Non-pigmented ciliary epithelial cell (primary cell): ENCODE data around the gene CCR7.

Experiments used
- DNase-seq: peaks from one replicate; pipeline ENCODE4 v3.0.0-alpha.2; 2010; ENCODE audit warnings: low read depth

The CCR7 gene

DNA sequence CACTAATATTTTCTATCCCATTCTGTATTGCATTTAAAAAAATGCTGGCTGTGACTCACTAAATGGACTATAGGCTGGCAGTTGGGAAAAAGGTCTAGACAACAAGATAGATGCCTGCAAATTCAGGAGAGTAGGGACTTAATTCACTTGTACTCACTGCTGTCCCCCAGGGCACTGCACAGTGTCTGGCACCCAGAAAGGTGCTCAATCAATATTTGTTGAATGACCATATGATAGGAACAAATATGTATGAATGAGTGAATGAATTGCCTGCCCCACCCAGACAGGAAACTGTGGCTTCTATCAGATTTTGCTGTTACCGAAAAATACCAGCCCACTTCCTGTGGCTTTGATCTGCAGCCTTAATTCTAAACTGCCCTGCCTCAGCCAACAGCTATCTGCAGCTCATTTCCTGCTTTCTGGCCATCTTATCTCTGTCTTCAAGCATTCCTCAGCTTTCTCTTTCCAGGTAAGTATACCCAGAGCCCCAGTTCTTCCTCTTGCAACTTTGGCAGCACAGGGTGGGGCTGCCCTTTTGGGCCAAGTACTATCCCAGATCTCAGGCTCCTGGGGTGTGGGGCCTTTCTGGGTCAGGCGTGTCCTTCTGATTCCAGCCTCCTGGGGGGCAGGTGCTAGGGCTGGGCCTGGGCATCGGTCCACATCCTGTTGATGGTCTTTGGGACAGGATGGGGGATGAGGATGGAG is 48.5 kb downstream of the CCR7 start:
- DNase-seq: no peak

DNA sequence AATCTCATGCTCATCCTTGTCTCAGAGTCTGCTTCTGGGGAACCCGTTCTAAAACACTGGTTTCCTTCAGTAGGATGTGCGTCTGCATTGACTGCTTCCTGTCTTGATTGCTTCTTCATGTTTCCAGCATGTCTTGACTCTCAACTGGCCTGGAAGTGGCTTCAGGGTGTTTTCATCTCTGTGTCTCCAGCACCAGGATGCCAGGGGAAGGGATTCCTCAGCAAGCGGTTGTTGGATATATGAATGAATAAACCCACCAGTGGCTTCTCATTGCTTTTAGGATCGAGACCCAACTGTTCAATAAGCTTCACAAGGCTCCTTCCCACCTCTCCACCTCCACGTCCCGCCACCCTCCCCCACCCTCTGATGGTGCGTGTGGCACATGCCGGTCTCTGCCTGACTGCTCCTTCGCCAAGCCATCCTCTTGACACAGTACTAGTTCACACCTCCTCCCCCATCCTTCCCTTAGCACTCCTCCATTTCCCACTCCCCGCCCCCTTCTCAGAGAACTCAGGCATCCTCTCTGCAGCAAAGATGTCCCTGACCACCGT is 49.7 kb downstream of the CCR7 start:
- DNase-seq: no peak

DNA sequence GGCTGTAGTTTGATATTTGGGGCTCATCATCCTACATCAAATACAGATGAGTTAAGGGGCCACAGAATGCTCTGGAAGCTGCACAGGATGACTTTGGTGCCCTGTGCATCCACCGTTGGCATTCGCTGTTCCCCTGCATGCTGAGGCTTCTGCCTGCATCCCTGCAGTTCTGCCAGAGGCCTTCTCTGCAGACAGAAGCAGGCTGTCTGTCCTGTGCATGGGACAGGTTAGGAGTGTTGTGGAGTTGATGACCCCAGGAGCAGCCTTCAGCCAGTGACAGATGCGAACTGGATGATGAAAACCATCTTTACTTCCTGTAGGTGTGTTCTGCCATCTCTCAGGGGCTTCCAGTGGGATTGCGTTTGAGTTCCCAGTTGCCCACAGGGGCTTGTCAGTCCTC is 50.3 kb downstream of the CCR7 start:
- no peak for DNase-seq

DNA sequence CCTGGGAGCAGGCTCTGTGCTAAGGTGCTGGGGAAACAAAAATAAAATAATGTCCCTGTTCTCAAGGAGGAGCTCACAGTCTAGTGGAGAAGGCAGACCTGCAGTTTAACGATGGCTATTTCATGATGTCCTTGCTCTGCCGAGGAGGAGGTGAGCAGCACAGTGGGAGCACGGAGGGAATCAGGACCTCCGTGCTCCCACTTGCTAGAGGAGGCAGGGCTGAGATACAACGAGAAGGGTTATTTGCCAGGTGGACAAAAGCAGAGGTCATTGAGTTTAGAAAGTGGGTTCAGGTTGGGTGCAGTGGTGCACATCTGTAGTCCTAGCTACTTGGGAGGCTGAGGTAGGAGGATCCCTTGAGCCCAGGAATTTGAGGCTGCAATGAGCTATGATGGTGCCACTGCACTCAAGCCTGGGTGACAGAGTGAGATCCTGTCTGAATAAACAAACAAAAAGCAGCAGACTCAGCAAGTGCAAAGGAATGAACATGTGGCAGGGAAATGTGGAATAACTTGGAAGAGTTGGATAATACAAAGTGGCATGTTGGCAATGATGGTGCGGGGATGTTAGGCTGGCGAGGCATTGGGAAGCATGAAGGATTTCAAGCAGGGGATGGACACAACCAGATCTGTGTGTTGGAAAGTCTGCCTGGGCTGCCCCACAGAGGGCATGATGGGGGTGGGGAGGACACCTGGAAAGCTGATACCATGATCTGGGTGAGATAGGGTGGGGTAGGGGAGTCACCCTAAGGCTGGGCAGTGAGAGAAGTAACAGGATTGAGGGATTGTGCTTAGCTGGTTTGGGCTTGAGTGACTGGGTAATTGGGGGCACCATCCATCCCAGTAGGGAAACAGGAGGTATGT is 51.0 kb downstream of the CCR7 start:
- no peak for DNase-seq

DNA sequence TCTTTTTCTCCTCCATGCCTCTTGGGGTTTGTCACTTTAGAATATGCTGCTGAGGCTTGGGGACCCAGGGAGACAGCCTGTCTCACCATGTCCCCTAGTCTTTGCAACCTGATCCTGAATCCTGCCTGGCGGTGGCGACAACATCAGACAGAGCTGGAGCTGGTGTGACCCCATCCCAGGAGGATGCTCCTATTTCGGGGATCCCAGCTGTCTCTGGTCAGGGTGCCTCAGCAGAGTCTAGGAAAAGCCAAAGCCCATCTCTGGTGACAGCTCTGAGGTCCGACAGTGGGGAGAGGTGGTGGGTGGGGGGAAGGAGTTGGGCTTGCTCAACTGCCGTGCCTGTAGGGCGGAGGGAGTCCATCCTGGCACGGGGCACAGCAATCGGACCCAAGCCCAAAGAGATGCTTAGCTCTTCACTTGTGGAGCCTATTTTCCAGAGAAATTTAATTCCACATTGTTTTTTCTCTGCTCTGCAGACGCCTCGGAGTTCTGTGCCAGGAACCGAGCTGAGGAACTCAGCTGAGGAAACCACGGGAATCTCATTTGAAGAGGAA is 53.5 kb downstream of the CCR7 start:
- no peak for DNase-seq

DNA sequence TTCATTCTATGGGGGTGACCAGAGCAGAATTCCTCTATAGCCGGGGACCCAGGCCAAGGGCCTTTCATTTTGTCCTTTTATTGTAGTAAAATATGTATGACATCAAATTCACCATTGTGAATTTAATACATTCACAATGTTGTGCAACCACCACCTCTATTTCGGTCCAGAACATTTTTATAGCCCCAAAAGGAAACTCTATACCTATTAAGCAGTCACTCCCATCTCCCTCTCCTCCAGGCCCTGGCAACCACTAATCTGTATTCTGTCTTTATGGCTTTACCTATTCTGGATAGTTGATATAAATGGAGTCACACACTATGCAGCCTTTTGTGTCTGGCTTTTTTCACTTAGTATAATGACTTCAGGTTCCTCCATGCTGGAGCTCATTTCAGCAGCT is 54.1 kb downstream of the CCR7 start:
- no peak for DNase-seq

DNA sequence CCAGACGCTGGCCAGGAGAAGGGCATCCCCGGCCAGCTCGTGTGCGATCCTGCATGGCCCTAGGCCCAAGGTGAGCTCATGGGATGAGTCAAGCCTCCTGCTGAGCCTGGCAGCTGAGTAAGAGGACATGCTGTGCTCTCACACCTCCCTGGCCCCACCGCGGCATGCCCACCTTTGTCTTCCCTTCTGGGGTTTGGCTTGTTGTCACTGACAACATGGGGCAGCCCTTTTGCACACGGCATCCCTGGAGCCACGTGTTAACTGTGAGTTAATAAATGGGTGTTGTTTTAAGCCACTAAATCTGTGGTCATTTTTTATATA is 55.0 kb downstream of the CCR7 start:
- no peak for DNase-seq

DNA sequence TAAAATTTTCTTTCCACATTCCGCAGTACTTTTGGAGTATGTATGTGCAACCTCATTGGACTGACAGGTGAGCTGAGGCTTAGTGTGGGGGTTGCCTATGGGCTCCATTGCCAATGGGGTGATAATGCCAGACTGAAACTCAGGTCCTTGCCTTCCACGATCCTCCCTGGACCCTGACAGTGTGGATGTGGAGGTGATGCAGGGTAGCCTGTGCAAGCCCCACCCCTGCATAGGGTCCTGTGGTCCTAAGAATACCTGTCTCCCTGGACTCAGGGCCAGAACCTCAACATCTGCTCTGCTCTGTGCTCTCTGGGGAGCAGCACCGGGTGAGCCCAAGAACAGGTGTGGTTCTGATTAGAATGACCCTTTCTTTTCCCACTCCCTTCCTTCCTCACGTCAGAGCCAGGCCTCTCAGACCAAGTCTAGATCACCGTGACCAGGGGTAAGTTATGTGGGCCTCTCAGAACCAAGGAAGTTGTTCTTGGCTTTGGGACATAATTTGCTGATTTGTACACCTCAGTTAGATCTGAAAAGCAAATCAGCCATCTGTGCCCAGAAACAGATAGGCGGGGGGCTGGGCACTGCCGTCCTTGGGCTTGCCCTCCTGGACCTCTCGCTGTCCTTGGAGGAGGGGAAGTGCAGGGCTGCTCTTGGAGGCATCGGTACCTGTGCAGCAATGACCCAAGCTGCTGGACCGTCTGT is 55.5 kb downstream of the CCR7 start:
- no peak for DNase-seq

DNA sequence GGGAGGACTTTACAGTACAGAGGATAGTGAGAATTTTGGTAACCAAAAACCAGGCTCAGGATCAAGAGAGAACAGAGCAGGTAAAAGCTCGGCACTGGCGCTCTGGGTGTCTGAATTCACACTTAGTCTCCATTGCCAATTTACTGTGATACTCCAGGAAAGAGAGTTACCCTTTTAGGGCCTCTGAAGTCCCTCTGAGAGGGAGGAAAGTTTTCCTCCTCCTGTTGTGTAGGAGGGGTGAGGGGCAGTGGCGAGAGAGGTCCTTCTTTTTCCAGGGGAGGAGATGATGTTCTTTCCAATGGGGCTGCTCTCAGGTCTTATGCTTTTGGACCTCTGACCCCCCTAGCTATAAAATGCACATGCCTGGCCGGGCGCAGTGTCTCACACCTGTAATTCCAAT is 58.5 kb downstream of the CCR7 start:
- DNase-seq: no peak
